Choroid plexus epithelial cell (primary cell): ENCODE data around the gene HEYL.

ENCODE experiments used
- DNase-seq: peaks from one replicate; pipeline ENCODE4 v3.0.0-alpha.2; 2010; ENCODE audit warnings: low read depth
- H3K4me3 ChIP-seq: 2 replicates; pipeline ENCODE4 v1.5.1; 2011; ENCODE audit warnings: low read depth, mild to moderate bottlenecking, control low read depth, low read length, moderate library complexity
- TF ChIP-seq, protein P1 (sequence below): conservative IDR thresholded peaks from 2 replicates; pipeline ENCODE4 v1.5.1; 2011; ENCODE audit warnings: low read depth, mild to moderate bottlenecking, control low read depth, inconsistent platforms, low read length, moderate library complexity

HEYL gene

DNA sequence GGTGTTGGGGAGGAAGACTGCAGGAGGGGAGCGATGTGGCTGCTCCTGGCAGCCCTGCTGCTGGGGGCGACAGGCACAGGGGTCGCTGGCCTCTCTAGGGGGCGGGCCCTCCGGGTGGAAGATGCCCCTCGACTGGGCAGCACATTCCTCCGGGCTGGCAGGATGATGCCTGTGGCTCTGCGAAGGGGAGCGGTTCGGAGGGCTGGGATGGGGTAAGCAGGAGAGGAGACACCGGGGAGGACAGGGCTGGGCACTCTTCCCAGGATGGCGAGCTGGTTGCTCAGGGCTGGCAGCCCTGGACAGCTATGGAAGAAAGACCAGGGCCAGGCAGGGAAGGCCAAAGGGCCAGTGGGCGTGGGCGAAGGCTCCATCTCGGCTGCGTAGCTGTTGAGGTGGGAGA, 12.8 kb downstream of the HEYL start:
- DNase-seq, result no peak
- H3K4me3 ChIP-seq, result no peak overlapping the region
- TF ChIP-seq, protein P1, sequence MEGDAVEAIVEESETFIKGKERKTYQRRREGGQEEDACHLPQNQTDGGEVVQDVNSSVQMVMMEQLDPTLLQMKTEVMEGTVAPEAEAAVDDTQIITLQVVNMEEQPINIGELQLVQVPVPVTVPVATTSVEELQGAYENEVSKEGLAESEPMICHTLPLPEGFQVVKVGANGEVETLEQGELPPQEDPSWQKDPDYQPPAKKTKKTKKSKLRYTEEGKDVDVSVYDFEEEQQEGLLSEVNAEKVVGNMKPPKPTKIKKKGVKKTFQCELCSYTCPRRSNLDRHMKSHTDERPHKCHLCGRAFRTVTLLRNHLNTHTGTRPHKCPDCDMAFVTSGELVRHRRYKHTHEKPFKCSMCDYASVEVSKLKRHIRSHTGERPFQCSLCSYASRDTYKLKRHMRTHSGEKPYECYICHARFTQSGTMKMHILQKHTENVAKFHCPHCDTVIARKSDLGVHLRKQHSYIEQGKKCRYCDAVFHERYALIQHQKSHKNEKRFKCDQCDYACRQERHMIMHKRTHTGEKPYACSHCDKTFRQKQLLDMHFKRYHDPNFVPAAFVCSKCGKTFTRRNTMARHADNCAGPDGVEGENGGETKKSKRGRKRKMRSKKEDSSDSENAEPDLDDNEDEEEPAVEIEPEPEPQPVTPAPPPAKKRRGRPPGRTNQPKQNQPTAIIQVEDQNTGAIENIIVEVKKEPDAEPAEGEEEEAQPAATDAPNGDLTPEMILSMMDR, result no peak

DNA sequence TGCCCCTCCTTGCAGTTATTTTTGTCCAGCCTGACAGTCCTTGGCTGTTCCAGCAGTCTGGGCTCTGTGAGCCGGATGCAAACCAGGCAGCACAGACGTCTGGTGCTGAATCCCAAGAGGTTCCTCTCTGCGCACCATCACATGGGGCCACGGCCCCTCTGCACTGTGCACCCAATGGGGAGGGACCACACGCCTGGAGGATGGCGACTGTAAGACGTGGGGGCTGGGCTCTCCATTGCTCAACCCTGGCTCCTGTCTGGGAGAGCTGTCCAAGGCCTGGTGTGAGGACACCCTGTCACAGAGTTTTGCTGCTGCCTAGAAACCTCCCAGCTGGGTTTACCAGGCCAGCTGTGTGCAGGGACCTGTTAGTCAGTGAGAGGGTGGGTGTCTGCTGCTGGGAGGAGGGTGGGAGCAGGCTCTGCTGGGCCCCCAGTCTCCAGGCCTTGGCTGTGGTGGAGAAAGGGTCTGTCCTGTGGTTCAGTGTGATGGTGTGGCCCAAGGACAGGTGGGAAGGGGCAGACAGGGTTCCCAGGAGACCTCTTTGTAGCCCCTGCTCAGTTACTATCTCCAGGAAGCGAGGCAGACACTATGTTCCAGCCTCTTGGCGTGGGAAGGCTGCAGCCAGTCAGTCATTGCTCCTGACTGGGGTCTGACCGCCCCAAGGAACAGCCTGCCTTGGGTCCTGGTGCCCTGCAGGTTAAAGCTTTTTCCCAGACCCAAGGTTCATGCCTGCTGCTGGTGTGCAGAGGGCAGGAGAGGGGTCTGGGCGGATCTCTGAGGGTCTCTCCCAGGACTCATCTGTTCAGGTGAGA, 13.8 kb downstream of the HEYL start:
- TF ChIP-seq, protein P1, result no peak
- DNase-seq, result peak; percentile 88
- H3K4me3 ChIP-seq, result no peak overlapping the region

DNA sequence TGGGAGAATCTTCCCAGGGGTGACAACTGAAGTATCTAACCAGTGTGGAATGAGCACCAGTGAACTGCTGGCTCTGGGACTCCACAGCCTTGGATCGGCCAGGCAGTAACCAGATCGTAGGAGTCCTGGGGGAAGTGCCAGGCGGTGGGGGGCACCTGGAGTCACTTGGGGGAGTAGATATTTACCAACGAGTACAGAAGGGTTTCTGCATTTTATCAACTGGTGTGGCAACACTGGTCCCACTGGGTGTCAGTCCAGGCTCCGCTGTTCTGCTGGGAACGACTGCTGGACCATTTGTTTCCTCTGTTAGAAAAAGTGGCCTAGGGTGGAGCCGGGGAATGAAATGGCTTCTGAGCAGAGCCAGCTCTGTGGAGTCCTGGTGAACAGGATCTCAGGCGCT, 14.4 kb downstream of the HEYL start:
- TF ChIP-seq, protein P1, result no peak
- no peak for DNase-seq
- H3K4me3 ChIP-seq, result no peak overlapping the region

DNA sequence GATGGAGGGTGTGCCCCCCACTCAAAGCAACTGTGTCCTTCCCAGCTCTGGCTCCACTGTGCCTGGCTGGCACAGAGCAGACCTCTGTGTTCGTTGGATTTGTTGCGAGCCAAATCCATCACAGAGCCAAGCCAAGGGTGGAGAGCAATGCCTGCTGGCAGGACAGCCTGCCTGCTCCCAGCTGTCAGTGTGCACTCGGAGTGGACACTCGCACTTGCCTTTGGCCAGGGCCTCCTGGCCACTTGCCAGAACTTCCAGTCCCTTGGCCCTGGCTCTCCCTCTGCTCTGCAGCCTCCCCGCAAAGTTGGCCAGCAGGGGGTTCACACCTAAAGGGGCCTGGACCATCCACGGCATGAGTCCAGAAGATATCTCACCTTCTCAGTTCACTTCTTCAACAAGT, 16.4 kb downstream of the HEYL start:
- no peak overlapping the region for H3K4me3 ChIP-seq
- TF ChIP-seq, protein P1, result no peak
- DNase-seq, result no peak

DNA sequence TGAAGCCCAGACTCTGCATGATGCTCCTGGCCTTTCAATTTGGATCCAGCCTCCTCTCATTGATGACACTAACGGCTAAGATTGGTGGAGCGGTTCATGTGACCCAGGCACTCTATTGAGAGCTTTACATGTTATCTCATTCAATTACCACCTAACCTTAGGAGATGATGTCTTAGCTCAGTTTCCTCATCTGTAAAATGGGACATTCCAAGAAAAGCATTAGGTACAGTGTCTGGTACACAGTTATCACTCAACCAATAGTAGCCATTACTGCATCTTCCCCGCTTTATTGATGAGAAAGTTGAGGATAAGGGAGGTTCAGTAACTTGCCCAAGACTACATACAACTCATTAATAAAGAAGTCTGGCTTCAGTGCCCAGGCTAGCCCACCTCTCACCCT, 17.0 kb downstream of the HEYL start:
- TF ChIP-seq, protein P1, result no peak
- no peak for DNase-seq
- H3K4me3 ChIP-seq, result no peak overlapping the region

DNA sequence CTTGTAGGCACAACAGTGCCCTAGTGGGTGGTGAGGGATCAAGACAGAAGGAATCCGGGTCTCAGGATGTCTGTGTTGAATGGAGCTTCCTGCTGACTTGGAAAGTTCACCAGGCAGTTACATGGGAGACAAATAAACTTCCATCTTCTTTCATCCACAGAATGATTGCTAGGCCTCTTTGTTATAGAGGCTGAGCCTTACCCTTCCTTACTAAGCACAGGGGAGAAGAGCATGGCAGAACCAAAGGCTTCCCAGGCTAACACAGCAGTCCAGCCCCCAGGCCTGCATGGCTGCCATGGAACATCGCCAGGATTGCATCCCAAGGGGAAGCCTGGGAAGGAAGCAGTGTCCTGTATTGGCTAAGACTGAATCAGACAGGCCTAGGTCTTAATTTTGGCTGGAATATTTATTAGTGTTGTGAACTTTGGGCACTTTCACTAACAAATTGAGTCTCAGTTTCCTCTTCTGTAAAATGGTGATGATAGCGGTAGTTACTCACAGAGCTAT, 18.7 kb downstream of the HEYL start:
- H3K4me3 ChIP-seq, result no peak overlapping the region
- TF ChIP-seq, protein P1, result no peak
- no peak for DNase-seq
